Neuron (in vitro differentiated cells): ENCODE measurements around the gene RELL1.

Experiments
- H2AFZ ChIP-seq: one replicate; pipeline ENCODE4 v1.6.1; 2013; ENCODE audit warnings: low read depth, mild to moderate bottlenecking, inconsistent platforms, low read length, moderate library complexity
- H3K27me3 ChIP-seq: one replicate; pipeline ENCODE4 v1.6.1; 2013; ENCODE audit warnings: low read length; ENCODE audit not compliant: insufficient read depth
- H3K36me3 ChIP-seq: one replicate; pipeline ENCODE4 v1.6.1; 2013; ENCODE audit warnings: low read length; ENCODE audit not compliant: insufficient read depth
- H3K4me1 ChIP-seq: one replicate; pipeline ENCODE4 v1.6.1; 2013; ENCODE audit warnings: low read length; ENCODE audit not compliant: insufficient read depth
- H3K4me3 ChIP-seq: 2 replicates; pipeline ENCODE4 v1.5.1; 2013; ENCODE audit warnings: mild to moderate bottlenecking, low read length, moderate library complexity
- H3K9me3 ChIP-seq: one replicate; pipeline ENCODE4 v1.6.1; 2013; ENCODE audit warnings: low read length

Gene RELL1

DNA sequence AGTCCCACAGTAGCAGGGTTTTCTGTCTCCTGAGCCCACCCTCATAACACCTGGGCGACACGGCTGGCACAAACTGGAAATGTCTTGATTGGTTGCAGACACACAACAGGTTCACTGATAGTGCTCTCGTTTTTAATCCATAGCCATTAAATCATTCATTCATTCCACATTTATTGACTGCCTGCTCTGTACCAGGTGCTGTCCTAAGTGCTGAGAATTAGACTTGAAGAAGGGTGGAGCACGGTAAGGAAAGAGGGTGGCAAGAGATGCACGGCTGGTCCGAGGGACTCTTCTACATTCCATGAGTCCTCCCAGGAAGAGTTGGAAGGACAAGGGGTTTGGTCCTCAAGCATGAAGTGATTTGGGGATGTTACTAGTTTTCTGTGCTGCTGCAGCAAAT, 100.0 kb downstream of the RELL1 start:
- Histone ChIP-seq H3K4me1 (no peaks in the 10 kb centered on the region), H3K4me3 (no peak overlapping the region), H3K36me3 (no peaks in the 10 kb centered on the region), H3K9me3 (no peaks in the 10 kb centered on the region), H3K27me3 (no peaks in the 10 kb centered on the region), H2AFZ (no peak overlapping the region)

DNA sequence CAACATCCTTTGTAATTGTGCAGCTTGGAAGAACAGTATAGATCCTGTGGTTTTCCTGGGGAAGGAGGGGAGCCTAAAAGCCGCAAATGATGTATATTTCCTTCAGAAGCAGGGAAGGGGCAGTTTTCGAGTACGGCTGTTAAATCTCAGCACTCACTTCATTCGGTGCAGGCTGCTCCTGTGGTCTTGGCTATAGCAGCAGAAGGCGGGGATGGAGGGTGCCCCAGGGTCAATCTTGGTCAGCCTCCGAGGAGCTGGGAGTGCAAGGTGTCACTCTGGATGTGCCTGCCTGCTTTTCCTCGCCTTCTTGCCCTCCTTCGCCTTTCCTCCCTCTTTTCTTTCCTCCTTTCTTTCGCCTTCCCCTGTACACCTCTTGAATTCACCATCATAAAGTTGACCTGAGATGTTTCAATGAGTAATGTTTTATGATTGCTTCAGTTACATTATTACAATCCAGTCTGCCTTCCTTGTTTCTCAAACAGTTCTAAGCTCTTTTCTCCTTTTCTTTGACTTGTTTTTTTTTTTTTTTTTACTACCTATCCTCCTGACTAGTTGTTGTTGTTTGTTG, 101.6 kb downstream of the RELL1 start:
- H3K36me3 ChIP-seq = no peaks in the 10 kb centered on the region
- no peak overlapping the region for H2AFZ ChIP-seq
- H3K4me1 ChIP-seq = no peaks in the 10 kb centered on the region
- H3K9me3 ChIP-seq = no peaks in the 10 kb centered on the region
- no peak overlapping the region for H3K4me3 ChIP-seq
- no peaks in the 10 kb centered on the region for H3K27me3 ChIP-seq

DNA sequence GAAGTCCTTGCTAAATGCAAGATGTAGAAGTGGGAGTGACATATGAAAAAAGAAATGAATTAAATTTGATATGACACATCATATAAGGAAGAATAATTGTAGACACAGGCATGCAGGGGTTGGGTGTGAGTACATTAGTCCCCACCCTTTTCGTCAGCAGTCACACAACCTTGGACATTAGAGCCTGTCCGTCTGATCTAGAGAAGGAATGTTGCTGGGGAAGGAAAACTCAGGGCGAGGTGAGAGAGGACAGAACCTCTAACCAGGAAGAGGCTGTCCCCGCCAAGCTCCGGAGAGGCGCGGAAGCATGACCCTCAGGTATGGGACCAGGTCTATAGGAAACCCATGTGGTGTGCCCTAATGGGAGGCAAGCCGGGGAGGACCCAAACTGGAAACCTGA, 102.1 kb downstream of the RELL1 start:
- Histone ChIP-seq H3K27me3 (no peaks in the 10 kb centered on the region), H3K9me3 (no peaks in the 10 kb centered on the region), H2AFZ (no peak overlapping the region), H3K36me3 (no peaks in the 10 kb centered on the region), H3K4me3 (no peak overlapping the region), H3K4me1 (no peaks in the 10 kb centered on the region)

DNA sequence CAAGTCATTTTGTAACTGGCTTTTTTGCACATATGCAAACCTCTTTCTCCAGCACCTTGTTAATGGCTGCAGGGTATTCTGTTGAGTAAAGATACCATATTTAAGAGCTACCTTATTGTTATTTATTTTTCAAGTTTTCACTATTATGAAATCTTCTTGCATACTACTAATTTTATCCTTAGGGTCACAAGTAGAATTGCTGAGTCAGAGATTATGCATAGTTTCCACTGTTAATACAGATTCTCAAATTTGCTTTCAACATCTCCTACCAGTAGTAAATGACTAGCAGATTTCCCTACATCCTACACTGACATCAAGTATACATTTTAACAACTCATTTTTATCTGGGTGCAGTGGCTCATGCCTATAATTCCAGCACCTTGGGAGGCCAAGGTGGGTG, 112.6 kb downstream of the RELL1 start:
- Histone ChIP-seq H3K36me3 (no peaks in the 10 kb centered on the region), H3K4me3 (no peak overlapping the region), H3K9me3 (no peaks in the 10 kb centered on the region), H3K4me1 (no peaks in the 10 kb centered on the region), H3K27me3 (no peaks in the 10 kb centered on the region), H2AFZ (no peak overlapping the region)

DNA sequence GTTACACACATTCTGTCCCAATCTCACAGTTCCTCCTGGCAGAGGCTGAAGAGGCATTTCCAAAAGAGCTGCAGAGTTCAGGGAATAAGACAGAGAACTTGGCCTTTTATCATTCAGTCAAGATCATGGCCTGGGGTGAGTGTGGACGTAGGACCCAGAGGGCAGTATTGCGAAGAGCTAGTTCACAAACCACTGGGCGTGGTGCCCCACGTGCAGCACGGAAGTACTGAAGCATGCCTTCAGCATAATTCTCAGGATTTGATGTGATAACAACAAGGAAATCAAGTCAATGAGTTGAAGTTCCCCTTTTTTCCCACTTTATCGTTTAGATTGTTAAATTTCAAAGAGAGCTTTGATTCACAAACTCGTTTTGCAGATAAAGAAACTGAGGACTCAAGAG, 117.7 kb downstream of the RELL1 start:
- H3K36me3 ChIP-seq = no peaks in the 10 kb centered on the region
- H3K9me3 ChIP-seq = no peaks in the 10 kb centered on the region
- no peaks in the 10 kb centered on the region for H3K27me3 ChIP-seq
- no peak overlapping the region for H3K4me3 ChIP-seq
- H3K4me1 ChIP-seq = no peaks in the 10 kb centered on the region
- H2AFZ ChIP-seq = no peak overlapping the region

DNA sequence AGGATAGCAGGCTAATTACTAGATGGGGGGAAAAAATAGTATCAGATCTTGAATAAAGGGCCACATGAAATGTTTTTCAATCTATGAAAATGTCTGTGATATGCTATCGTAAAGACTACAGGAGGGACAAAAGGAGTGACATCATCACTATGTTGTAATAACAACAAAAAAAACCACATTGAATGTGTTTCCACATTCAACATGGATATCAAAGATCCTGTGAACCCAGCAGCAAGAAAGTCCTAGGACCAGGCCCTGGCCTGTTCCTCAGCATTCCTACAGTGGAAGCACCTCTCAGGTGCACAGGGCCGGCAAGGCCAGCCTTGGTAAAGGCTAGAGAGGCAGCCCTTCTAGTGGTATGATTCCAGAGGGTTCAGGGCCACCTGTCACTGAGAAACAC, 118.3 kb downstream of the RELL1 start:
- Histone ChIP-seq H3K4me1 (no peaks in the 10 kb centered on the region), H3K4me3 (no peak overlapping the region), H3K9me3 (no peaks in the 10 kb centered on the region)

DNA sequence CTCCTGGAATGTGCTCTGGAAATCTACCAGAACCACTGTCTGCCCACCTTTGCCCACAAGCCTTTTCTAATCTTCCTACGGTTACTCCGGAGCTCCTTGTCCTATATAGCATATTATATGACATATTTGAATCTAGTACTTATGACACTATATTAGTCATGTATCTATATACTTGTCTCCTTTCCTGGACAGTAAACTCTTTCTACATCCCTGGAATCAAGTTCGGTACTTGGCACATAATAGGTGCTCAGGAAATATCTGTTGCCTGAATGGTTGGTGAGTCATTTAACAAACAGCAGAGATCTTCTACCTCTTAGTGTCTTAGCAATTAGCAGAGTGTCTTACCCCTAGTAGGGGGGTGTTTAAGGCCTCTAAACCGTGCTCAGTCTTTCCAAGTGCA, 123.6 kb downstream of the RELL1 start:
- no peaks in the 10 kb centered on the region for H3K36me3 ChIP-seq
- H3K4me3 ChIP-seq = no peak overlapping the region
- H2AFZ ChIP-seq = no peak overlapping the region
- no peaks in the 10 kb centered on the region for H3K4me1 ChIP-seq
- no peaks in the 10 kb centered on the region for H3K27me3 ChIP-seq
- H3K9me3 ChIP-seq = no peaks in the 10 kb centered on the region

More for the DNA sequence above, 118.3 kb downstream of the RELL1 start:
- no peak overlapping the region for H2AFZ ChIP-seq
- no peaks in the 10 kb centered on the region for H3K36me3 ChIP-seq
- H3K27me3 ChIP-seq = no peaks in the 10 kb centered on the region

DNA sequence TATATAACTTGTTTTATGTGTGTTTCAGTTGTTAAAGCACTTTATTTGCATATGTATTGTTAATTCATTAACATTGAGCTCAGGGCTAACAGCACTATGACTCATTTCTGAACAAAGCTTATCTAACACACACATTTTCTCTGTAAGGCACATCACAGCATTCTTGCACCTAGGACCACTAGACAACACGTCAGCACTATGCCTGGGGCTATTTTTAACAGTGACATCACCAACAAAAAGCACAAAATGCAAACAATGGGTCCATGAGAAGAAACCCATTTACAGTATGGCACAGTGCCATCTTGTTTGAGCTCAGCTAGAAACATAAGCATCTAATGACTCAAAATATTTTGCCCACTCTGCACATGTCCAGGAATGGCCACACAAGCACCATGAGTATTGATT, 124.4 kb downstream of the RELL1 start:
- H3K27me3 ChIP-seq = no peaks in the 10 kb centered on the region
- no peaks in the 10 kb centered on the region for H3K36me3 ChIP-seq
- no peaks in the 10 kb centered on the region for H3K4me1 ChIP-seq
- no peak overlapping the region for H2AFZ ChIP-seq
- no peaks in the 10 kb centered on the region for H3K9me3 ChIP-seq
- H3K4me3 ChIP-seq = no peak overlapping the region

DNA sequence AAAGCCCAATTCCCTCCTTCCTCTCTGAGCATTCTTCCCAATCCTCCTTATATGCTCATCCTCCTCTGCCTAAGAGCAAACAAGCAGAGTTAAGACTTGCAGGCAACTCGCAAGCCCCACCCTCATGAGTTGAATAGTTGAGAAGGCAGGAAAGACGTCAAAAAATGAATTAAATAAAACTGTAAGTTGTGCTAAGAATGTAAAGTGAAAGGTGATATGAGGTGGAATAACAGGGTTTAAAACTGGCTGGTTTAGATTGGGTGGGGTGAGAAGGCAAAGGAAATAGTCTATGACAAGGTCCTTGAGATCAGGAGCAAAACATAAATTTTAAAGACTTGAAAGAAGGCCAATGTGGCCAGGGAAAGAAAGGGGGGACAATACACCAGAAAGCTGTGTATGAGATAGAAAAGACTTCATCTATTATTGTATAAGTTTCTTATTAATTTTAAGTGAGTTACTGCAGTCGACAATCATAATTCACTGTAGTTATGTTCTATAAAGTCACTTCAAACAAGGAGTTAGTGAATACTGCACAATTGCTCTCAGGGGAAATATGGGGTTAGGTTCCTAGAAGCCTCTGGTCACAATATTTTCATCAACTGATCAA, 124.9 kb downstream of the RELL1 start:
- no peaks in the 10 kb centered on the region for H3K27me3 ChIP-seq
- H3K4me1 ChIP-seq = no peaks in the 10 kb centered on the region
- H3K4me3 ChIP-seq = no peak overlapping the region
- H2AFZ ChIP-seq = no peak overlapping the region
- H3K9me3 ChIP-seq = no peaks in the 10 kb centered on the region
- no peaks in the 10 kb centered on the region for H3K36me3 ChIP-seq
